ENCODE results near the gene HDDC2.

The HDDC2 gene

GRCh38 chr6:125231574-125232343, 70.0 kb downstream of the HDDC2 start:
- Histone ChIP-seq H4K20me1 (ENCODE audit: insufficient read depth, low read length) (no peaks in the 10 kb centered on the region), H3K4me1 (ENCODE audit: low read length) (no peaks in the 10 kb centered on the region), H3K36me3 (replicated peaks; ENCODE audit: insufficient read depth, low read length) (no peaks in the 10 kb centered on the region), H3K4me3 (ENCODE audit: low read length) (no peak overlapping the region), H3K79me2 (ENCODE audit: low read length) (no peaks in the 10 kb centered on the region), H3K9ac (ENCODE audit: low read length) (no peak overlapping the region), H3F3A (ENCODE audit: insufficient read depth, low read length) (no peaks in the 10 kb centered on the region), H2AFZ (ENCODE audit: low read length) (no peak overlapping the region), H3K9me3 (replicated peaks; ENCODE audit: insufficient read depth, low read length) (no peaks in the 10 kb centered on the region), H3K27ac (ENCODE audit: low read length) (no peak overlapping the region), H3K27me3 (replicated peaks; ENCODE audit: insufficient read depth, low read length) (no peaks in the 10 kb centered on the region), H3K4me2 (ENCODE audit: low read depth, low read length) (no peak overlapping the region), H3K9me2 (replicated peaks; ENCODE audit: insufficient read depth, low read length) (no peaks in the 10 kb centered on the region)
- no peak for DNase-seq
- TF ChIP-seq EZH2 (optimal IDR thresholded peaks at IDR 0.05; ENCODE audit: low read depth, low read length) (no peak), CTCF (IDR thresholded peaks at IDR 0.05; ENCODE audit: low read length) (no peak), EZH2phosphoT487 (IDR thresholded peaks at IDR 0.05; ENCODE audit: low read length) (no peak)

DNA sequence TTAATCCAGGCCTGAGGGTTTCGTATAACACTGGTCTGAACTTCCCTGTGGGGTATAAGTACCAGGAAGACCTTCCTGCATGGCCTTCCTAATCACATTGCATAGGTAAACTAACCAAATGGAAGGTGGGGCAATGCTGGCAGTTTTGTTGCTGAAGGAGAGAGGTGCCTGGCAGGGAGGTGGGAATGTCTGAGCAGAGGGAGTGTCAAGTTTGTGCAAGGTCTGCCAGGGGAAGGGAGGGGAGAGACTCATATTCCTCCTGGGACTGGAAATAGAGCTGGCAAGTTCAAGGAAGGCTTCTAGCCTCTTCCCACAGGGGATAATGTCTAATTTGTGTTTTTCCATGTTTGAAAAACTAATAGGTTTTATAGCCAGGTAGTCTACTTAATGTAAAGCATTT, 70.6 kb downstream of the HDDC2 start:
- H3K27ac ChIP-seq (ENCODE audit: low read length): no peak overlapping the region
- no peak for DNase-seq
- H3K9me3 ChIP-seq (replicated peaks; ENCODE audit: insufficient read depth, low read length): no peaks in the 10 kb centered on the region

DNA sequence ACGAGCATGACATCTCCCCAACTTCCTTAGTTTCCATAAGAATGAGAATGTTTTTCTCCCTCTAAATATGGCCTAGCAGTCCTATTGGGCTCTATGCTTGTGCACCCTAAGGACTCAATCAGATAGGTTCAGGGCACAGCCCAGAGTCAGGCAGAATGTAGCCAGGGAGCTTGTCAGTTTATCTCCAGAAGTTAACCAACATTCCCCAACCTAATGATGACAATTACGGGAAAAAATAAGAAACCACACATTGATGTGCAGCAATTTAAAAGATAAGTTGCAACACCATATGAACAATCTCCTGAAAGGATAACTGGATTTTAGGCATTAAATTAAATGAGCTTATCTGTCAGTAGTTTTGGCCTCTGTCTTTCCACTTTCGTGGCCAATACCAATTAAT, 71.1 kb downstream of the HDDC2 start:
- Histone ChIP-seq H3K27me3 (replicated peaks; ENCODE audit: insufficient read depth, low read length) (no peaks in the 10 kb centered on the region), H3K36me3 (replicated peaks; ENCODE audit: insufficient read depth, low read length) (no peaks in the 10 kb centered on the region), H4K20me1 (ENCODE audit: insufficient read depth, low read length) (no peaks in the 10 kb centered on the region), H3K4me3 (ENCODE audit: low read length) (no peak overlapping the region), H3F3A (ENCODE audit: insufficient read depth, low read length) (no peaks in the 10 kb centered on the region), H3K4me1 (ENCODE audit: low read length) (no peaks in the 10 kb centered on the region), H3K79me2 (ENCODE audit: low read length) (no peaks in the 10 kb centered on the region), H3K9me2 (replicated peaks; ENCODE audit: insufficient read depth, low read length) (no peaks in the 10 kb centered on the region), H3K9me3 (replicated peaks; ENCODE audit: insufficient read depth, low read length) (no peaks in the 10 kb centered on the region), H3K4me2 (ENCODE audit: low read depth, low read length) (no peak overlapping the region), H3K27ac (ENCODE audit: low read length) (no peak overlapping the region), H2AFZ (ENCODE audit: low read length) (no peak overlapping the region), H3K9ac (ENCODE audit: low read length) (no peak overlapping the region)
- DNase-seq: no peak
- TF ChIP-seq EZH2phosphoT487 (IDR thresholded peaks at IDR 0.05; ENCODE audit: low read length): no peak
- TF ChIP-seq EZH2 (optimal IDR thresholded peaks at IDR 0.05; ENCODE audit: low read depth, low read length): no peak
- TF ChIP-seq CTCF (IDR thresholded peaks at IDR 0.05; ENCODE audit: low read length): no peak

More for the DNA sequence above, 70.6 kb downstream of the HDDC2 start:
- no peaks in the 10 kb centered on the region for H3K79me2 ChIP-seq (ENCODE audit: low read length)
- no peak overlapping the region for H3K4me3 ChIP-seq (ENCODE audit: low read length)
- no peaks in the 10 kb centered on the region for H3K4me1 ChIP-seq (ENCODE audit: low read length)
- no peaks in the 10 kb centered on the region for H3F3A ChIP-seq (ENCODE audit: insufficient read depth, low read length)
- TF ChIP-seq EZH2phosphoT487 (IDR thresholded peaks at IDR 0.05; ENCODE audit: low read length): no peak
- no peaks in the 10 kb centered on the region for H3K9me2 ChIP-seq (replicated peaks; ENCODE audit: insufficient read depth, low read length)
- no peak overlapping the region for H3K4me2 ChIP-seq (ENCODE audit: low read depth, low read length)
- H3K9ac ChIP-seq (ENCODE audit: low read length): no peak overlapping the region
- H4K20me1 ChIP-seq (ENCODE audit: insufficient read depth, low read length): no peaks in the 10 kb centered on the region
- no peaks in the 10 kb centered on the region for H3K27me3 ChIP-seq (replicated peaks; ENCODE audit: insufficient read depth, low read length)
- H2AFZ ChIP-seq (ENCODE audit: low read length): no peak overlapping the region
- no peaks in the 10 kb centered on the region for H3K36me3 ChIP-seq (replicated peaks; ENCODE audit: insufficient read depth, low read length)

DNA sequence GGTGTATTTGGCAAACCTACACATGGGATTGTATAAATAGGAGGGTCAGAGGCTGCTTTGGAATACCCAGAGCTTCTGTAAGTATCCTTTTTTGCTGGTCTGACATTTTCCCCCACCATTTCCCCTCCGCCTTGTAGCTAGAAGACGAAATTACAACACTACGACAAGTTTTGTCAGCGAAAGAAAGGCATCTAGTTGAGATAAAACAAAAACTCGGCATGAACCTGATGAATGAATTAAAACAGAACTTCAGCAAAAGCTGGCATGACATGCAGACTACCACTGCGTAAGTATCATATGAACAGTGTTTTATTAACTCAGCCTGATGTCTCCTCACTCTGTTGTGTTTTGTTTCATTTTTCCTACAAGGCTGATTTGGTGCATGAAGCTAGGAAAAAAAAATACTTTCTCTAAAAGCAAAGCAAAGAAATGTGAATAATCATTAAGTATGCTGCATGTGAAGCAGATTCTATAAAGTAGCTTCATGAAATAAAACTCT, 72.7 kb downstream of the HDDC2 start:
- Histone ChIP-seq H2AFZ (ENCODE audit: low read length) (no peak overlapping the region), H3F3A (ENCODE audit: insufficient read depth, low read length) (no peaks in the 10 kb centered on the region), H3K9ac (ENCODE audit: low read length) (no peak overlapping the region), H3K9me3 (replicated peaks; ENCODE audit: insufficient read depth, low read length) (no peaks in the 10 kb centered on the region), H3K36me3 (replicated peaks; ENCODE audit: insufficient read depth, low read length) (no peaks in the 10 kb centered on the region), H3K27ac (ENCODE audit: low read length) (no peak overlapping the region), H3K9me2 (replicated peaks; ENCODE audit: insufficient read depth, low read length) (no peaks in the 10 kb centered on the region), H3K79me2 (ENCODE audit: low read length) (no peaks in the 10 kb centered on the region), H3K4me1 (ENCODE audit: low read length) (no peaks in the 10 kb centered on the region), H4K20me1 (ENCODE audit: insufficient read depth, low read length) (no peaks in the 10 kb centered on the region), H3K27me3 (replicated peaks; ENCODE audit: insufficient read depth, low read length) (no peaks in the 10 kb centered on the region), H3K4me3 (ENCODE audit: low read length) (no peak overlapping the region), H3K4me2 (ENCODE audit: low read depth, low read length) (no peak overlapping the region)
- TF ChIP-seq EZH2phosphoT487 (IDR thresholded peaks at IDR 0.05; ENCODE audit: low read length): no peak
- no peak for TF ChIP-seq CTCF (IDR thresholded peaks at IDR 0.05; ENCODE audit: low read length)
- no peak for TF ChIP-seq EZH2 (optimal IDR thresholded peaks at IDR 0.05; ENCODE audit: low read depth, low read length)
- no peak for DNase-seq
